Endodermal cell (in vitro differentiated cells): ENCODE data around the gene ZNF280C. TPM values are rescaled to one million over a fixed set of nuclear protein-coding genes. Genes with fewer than 3 reads are reported as not detected.

Experiments
- DNase-seq: peaks from one replicate; pipeline ENCODE4 v3.0.0-alpha.2; 2017
- H3K27ac ChIP-seq: 2 replicates; pipeline ENCODE4 v1.5.1; 2013; ENCODE audit warnings: mild to moderate bottlenecking, low read depth, low read length, moderate library complexity
- H3K27me3 ChIP-seq: 2 replicates; pipeline ENCODE4 v1.6.1; 2013; ENCODE audit warnings: mild to moderate bottlenecking, low read length, moderate library complexity; ENCODE audit not compliant: insufficient read depth, control insufficient read depth, poor library complexity, severe bottlenecking
- H3K36me3 ChIP-seq: 2 replicates; pipeline ENCODE4 v1.7.0; 2013; ENCODE audit warnings: mild to moderate bottlenecking, low read length, moderate library complexity; ENCODE audit not compliant: control insufficient read depth, insufficient read depth
- H3K4me1 ChIP-seq: one replicate; pipeline ENCODE4 v1.7.0; 2013; ENCODE audit warnings: low read length; ENCODE audit not compliant: control insufficient read depth, insufficient read depth
- H3K4me3 ChIP-seq: 2 replicates; pipeline ENCODE4 v1.5.1; 2013; ENCODE audit warnings: mild to moderate bottlenecking, low read length, moderate library complexity
- H3K9ac ChIP-seq: 2 replicates; pipeline ENCODE4 v1.6.1; 2013; ENCODE audit warnings: mild to moderate bottlenecking, low read length, moderate library complexity; ENCODE audit not compliant: poor library complexity, severe bottlenecking; ENCODE audit errors: extremely low read depth
- H3K9me3 ChIP-seq: 2 replicates; pipeline ENCODE4 v1.6.1; 2013; ENCODE audit warnings: mild to moderate bottlenecking, low read length, moderate library complexity; ENCODE audit not compliant: control insufficient read depth
- H3K27ac Mint-ChIP-seq: 2 replicates; pipeline ENCODE4 v1.8.0; 2020; ENCODE audit warnings: mixed read lengths
- H3K27me3 Mint-ChIP-seq: 2 replicates; pipeline ENCODE4 v1.8.0; 2021; ENCODE audit warnings: mild to moderate bottlenecking, mixed read lengths; ENCODE audit not compliant: insufficient read depth
- H3K36me3 Mint-ChIP-seq: 2 replicates; pipeline ENCODE4 v1.8.0; 2020; ENCODE audit warnings: low read depth, mixed read lengths
- H3K4me1 Mint-ChIP-seq: 2 replicates; pipeline ENCODE4 v1.8.0; 2020; ENCODE audit warnings: mixed read lengths
- H3K4me3 Mint-ChIP-seq: 2 replicates; pipeline ENCODE4 v1.8.0; 2020; ENCODE audit warnings: mild to moderate bottlenecking, moderate library complexity, mixed read lengths
- H3K9me3 Mint-ChIP-seq: 2 replicates; pipeline ENCODE4 v1.8.0; 2020; ENCODE audit warnings: mild to moderate bottlenecking, mixed read lengths
- CTCF ChIP-seq: fragments of 200-600 bp; sonication (generic); conservative IDR thresholded peaks from 2 replicates; pipeline ENCODE4 v1.5.0; 2021; ENCODE audit warnings: antibody characterized with exemption, mild to moderate bottlenecking
- WGBS, 2 experiments: methylation state at CpG; one replicate each; pipeline versions ENCODE4 v1.1.5 to v1.1.7; 2013; ENCODE audit warnings: missing lambda C conversion rate in 2 of 2, mixed read lengths in 1 of 2; ENCODE audit not compliant: insufficient coverage in 1 of 2, insufficient read length in 1 of 2; 5-methylcytosine and 5-hydroxymethylcytosine counted together
- total RNA-seq, 2 donors: library from RNA; stranded (reverse); fragmentation: NEBNext Ultra II Directional in 1 of 2; extraction: Animal tissue kit (Norgen Biotek cat#: 25700) in 1 of 2; gene quantifications; 2 replicates in 1 of 2; 3 replicates in 1 of 2; pipeline ENCODE4 v1.2.1, GENCODE V29; 2021

Gene ZNF280C
- total RNA-seq, 2 donors from 2014 or later, result 15.4 to 15.7 TPM

GRCh38 chrX:130253916-130254315, 14.8 kb downstream of the ZNF280C start:
- Mint-ChIP-seq H3K4me1 (no peaks in the 10 kb centered on the region), H3K4me3 (no peak overlapping the region), H3K27me3 (no peaks in the 10 kb centered on the region), H3K9me3 (peaks cover 54% of the 10 kb centered on the region), H3K27ac (no peak overlapping the region), H3K36me3 (peaks cover 57% of the 10 kb centered on the region)
- no peak overlapping the region for H3K27ac ChIP-seq
- no peaks in the 10 kb centered on the region for H3K27me3 ChIP-seq
- H3K36me3 ChIP-seq, result no peaks in the 10 kb centered on the region
- no peak for DNase-seq
- no peaks in the 10 kb centered on the region for H3K4me1 ChIP-seq
- H3K4me3 ChIP-seq, result no peak overlapping the region
- no peaks in the 10 kb centered on the region for H3K9me3 ChIP-seq
- H3K9ac ChIP-seq, result no peak overlapping the region
- TF ChIP-seq CTCF, result no peak

- H3K27ac ChIP-seq, result no peak overlapping the region
- no peak overlapping the region for H3K4me3 ChIP-seq
- no peak for TF ChIP-seq CTCF
- no peak overlapping the region for H3K27ac Mint-ChIP-seq
- no peak overlapping the region for H3K9ac ChIP-seq
- H3K4me3 Mint-ChIP-seq, result no peak overlapping the region
- no peaks in the 10 kb centered on the region for H3K36me3 ChIP-seq
- no peaks in the 10 kb centered on the region for H3K9me3 ChIP-seq
- H3K4me1 ChIP-seq, result no peaks in the 10 kb centered on the region
- no peaks in the 10 kb centered on the region for H3K27me3 ChIP-seq
- 86 to 92% methylated on average over 4 to 14 of the region's 14 CpGs for WGBS, 2 experiments
- peaks cover 48% of the 10 kb centered on the region for H3K36me3 Mint-ChIP-seq
- H3K4me1 Mint-ChIP-seq, result no peaks in the 10 kb centered on the region
- no peak for DNase-seq
- H3K9me3 Mint-ChIP-seq, result peaks cover 60% of the 10 kb centered on the region
- no peaks in the 10 kb centered on the region for H3K27me3 Mint-ChIP-seq
Observed at GRCh38 chrX:130251671-130252070, 17.0 kb downstream of the ZNF280C start.

DNA sequence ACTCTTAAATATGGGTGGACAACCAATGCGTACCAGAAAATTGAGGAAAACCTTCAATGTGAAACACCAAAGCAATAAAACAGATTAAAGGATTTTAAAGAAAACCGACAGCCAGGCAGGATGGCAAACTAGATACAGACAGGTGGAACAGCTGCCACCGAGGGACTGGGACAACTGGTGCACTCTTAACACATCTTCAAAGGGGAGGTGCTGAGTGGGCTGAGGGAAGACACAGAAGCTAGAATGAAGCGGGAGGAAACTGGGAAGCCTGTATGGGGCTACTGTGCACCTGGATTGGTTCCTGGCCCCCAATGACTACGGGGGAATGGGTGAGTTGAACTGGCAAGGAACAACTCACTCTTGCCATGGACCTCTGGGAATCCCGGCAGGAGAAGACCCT, 20.7 kb downstream of the ZNF280C start:
- Histone ChIP-seq H3K9ac (no peak overlapping the region), H3K4me3 (no peak overlapping the region), H3K27ac (no peak overlapping the region), H3K27me3 (no peaks in the 10 kb centered on the region), H3K36me3 (peaks cover 6% of the 10 kb centered on the region), H3K4me1 (no peaks in the 10 kb centered on the region), H3K9me3 (no peaks in the 10 kb centered on the region)
- WGBS, 2 experiments, result 94% methylated on average over 3 to 6 of the region's 6 CpGs
- Mint-ChIP-seq H3K27me3 (no peaks in the 10 kb centered on the region), H3K36me3 (peaks cover 47% of the 10 kb centered on the region), H3K4me3 (no peak overlapping the region), H3K4me1 (no peaks in the 10 kb centered on the region), H3K9me3 (peaks cover 33% of the 10 kb centered on the region), H3K27ac (no peak overlapping the region)
- no peak for TF ChIP-seq CTCF
- no peak for DNase-seq
